ENCODE data around the gene CCDC3.
"Not testable (repeated sequence)": the region's sequence is repeated elsewhere in the genome, so short reads cannot be mapped to it uniquely, and the experiment has no call there.

CCDC3 gene

GRCh38 chr10:13000431-13000830, 1.1 kb downstream of the CCDC3 start:
- no peak for DNase-seq (ENCODE audit: low spot score)

- no peak for DNase-seq (ENCODE audit: low spot score)
Observed at GRCh38 chr10:12999849-13000248, 1.7 kb downstream of the CCDC3 start.

- no peak for DNase-seq (ENCODE audit: low spot score)
Observed at GRCh38 chr10:12995425-12995861, 6.1 kb downstream of the CCDC3 start.

GRCh38 chr10:12993595-12993994, 7.9 kb downstream of the CCDC3 start:
- no peak for DNase-seq (ENCODE audit: low spot score)

- no peak for DNase-seq (ENCODE audit: low spot score)
Observed at GRCh38 chr10:12985347-12985746, 16.2 kb downstream of the CCDC3 start.

GRCh38 chr10:12984165-12984747, 17.3 kb downstream of the CCDC3 start:
- no peak for DNase-seq (ENCODE audit: low spot score)

GRCh38 chr10:12983568-12983967, 17.9 kb downstream of the CCDC3 start:
- not testable (repeated sequence) for DNase-seq (ENCODE audit: low spot score)

- no peak for DNase-seq (ENCODE audit: low spot score)
Observed at GRCh38 chr10:12981570-12981969, 19.9 kb downstream of the CCDC3 start.

- no peak for DNase-seq (ENCODE audit: low spot score)
Observed at GRCh38 chr10:12980713-12981306, 20.7 kb downstream of the CCDC3 start.

GRCh38 chr10:12980102-12980661, 21.3 kb downstream of the CCDC3 start:
- DNase-seq (ENCODE audit: low spot score): no peak

GRCh38 chr10:12978891-12979290, 22.6 kb downstream of the CCDC3 start:
- DNase-seq (ENCODE audit: low spot score): no peak

GRCh38 chr10:12975906-12976305, 25.6 kb downstream of the CCDC3 start:
- DNase-seq (ENCODE audit: low spot score): no peak

GRCh38 chr10:12975266-12975665, 26.2 kb downstream of the CCDC3 start:
- no peak for DNase-seq (ENCODE audit: low spot score)

GRCh38 chr10:12974491-12975199, 26.9 kb downstream of the CCDC3 start:
- DNase-seq (ENCODE audit: low spot score): no peak

GRCh38 chr10:12974078-12974477, 27.4 kb downstream of the CCDC3 start:
- DNase-seq (ENCODE audit: low spot score): no peak

GRCh38 chr10:12973149-12973718, 28.3 kb downstream of the CCDC3 start:
- no peak for DNase-seq (ENCODE audit: low spot score)

GRCh38 chr10:12972146-12972545, 29.4 kb downstream of the CCDC3 start:
- DNase-seq (ENCODE audit: low spot score): no peak

- DNase-seq (ENCODE audit: low spot score): no peak
Observed at GRCh38 chr10:12971001-12971788, 30.3 kb downstream of the CCDC3 start.

- no peak for DNase-seq (ENCODE audit: low spot score)
Observed at GRCh38 chr10:12969951-12970350, 31.6 kb downstream of the CCDC3 start.

- DNase-seq (ENCODE audit: low spot score): no peak
Observed at GRCh38 chr10:12966067-12966466, 35.4 kb downstream of the CCDC3 start.

GRCh38 chr10:12965571-12965970, 35.9 kb downstream of the CCDC3 start:
- DNase-seq (ENCODE audit: low spot score): no peak

GRCh38 chr10:12962556-12962955, 39.0 kb downstream of the CCDC3 start:
- no peak for DNase-seq (ENCODE audit: low spot score)

Data from AG20443 (cell line).